Measurements from ENCODE around the gene DPP6.
"Not testable (repeated sequence)": the region's sequence is repeated elsewhere in the genome, so short reads cannot be mapped to it uniquely, and the experiment has no call there.

Gene DPP6

GRCh38 chr7:154148791-154149516 is 96.8 kb downstream of the DPP6 start:
- not testable (repeated sequence) for DNase-seq

- DNase-seq = not testable (repeated sequence)
Measured at GRCh38 chr7:154150656-154151055, 98.5 kb downstream of the DPP6 start.

DNA sequence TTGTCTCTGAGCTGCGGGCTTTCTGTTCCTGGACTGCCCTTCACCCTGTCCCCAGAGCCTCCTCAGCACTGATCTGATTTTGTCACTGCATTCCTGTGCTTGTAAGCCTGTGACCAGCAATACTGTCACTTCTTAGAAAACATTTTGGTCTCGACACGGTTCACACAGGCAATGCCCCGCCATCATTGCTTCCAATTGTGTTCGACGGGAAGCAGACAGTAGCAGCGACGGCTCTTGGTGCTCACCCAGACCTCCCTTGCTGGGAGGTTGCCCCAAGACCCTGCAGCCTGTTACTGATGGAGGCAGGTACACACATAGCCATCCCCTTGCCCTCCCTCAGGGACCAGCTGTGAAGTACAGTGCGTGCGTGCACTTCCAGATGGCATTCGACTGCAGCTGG is 99.1 kb downstream of the DPP6 start:
- DNase-seq = not testable (repeated sequence)

DNA sequence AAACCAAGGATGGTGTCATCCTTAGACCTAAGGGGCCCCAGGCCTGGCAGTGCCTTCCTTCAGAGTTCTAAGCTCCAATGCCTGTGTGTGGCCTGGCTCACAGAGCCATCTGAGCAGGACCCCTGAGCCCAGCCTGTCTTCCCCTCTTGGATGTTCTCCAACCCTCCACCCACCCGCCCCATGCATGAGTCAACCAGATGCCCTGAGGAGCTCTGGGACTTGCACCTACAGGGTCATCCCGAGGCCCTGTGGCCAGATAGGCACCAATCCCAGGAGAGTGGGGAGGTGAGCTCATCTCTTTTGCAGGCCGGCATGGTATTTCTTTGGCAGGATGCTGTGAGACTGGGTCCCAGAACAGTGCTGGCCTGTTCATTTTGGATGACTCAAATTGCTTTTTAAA is 103.7 kb downstream of the DPP6 start:
- not testable (repeated sequence) for DNase-seq

DNA sequence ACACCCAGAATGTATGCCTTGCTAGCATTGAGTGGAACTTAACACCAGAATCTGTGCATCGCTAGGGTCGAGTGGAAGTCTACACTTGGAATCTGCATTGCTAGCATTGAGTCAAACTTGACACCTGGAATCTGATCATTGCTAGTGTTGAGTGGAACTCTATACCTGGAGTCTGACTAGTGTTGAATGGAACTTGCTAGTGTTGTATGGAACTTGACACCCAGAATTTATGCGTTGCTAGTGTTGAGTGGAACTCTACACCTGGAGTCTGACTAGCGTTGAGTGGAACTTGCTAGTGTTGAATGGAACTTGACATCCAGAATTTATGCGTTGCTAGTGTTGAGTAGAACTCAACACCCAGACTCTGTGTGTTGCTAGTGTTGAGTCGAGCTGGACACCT is 110.7 kb downstream of the DPP6 start:
- not testable (repeated sequence) for DNase-seq

DNA sequence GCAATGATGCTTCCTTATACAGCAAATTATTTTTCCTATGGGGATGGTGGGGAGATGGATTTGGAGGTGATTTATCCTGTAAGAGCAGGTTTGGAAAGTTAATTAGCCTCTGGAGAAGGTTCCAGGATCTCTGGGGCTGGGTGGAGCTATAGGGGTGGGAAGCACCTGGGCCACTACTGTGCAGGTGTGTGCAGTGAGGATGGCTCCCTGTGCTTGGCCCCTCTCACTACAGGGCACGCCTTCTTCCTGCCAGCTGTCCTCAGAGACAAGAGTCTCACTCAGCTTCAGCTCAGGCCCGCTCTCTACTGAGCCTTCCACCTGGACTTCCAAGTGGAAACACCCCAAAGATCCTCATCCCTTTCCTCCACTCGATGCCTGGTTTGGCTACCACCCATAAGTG is 111.4 kb downstream of the DPP6 start:
- not testable (repeated sequence) for DNase-seq

- no peak for DNase-seq
Measured at GRCh38 chr7:154167051-154167450, 114.9 kb downstream of the DPP6 start.

GRCh38 chr7:154167807-154168206 is 115.6 kb downstream of the DPP6 start:
- no peak for DNase-seq

- no peak for DNase-seq
Measured at GRCh38 chr7:154171422-154171821, 119.2 kb downstream of the DPP6 start.

- no peak for DNase-seq
Measured at GRCh38 chr7:154172236-154172635, 120.0 kb downstream of the DPP6 start.

GRCh38 chr7:154177584-154177983 is 125.4 kb downstream of the DPP6 start:
- no peak for DNase-seq

- DNase-seq = no peak
Measured at GRCh38 chr7:154178895-154179294, 126.7 kb downstream of the DPP6 start.

GRCh38 chr7:154183482-154183881 is 131.3 kb downstream of the DPP6 start:
- DNase-seq = no peak

DNA sequence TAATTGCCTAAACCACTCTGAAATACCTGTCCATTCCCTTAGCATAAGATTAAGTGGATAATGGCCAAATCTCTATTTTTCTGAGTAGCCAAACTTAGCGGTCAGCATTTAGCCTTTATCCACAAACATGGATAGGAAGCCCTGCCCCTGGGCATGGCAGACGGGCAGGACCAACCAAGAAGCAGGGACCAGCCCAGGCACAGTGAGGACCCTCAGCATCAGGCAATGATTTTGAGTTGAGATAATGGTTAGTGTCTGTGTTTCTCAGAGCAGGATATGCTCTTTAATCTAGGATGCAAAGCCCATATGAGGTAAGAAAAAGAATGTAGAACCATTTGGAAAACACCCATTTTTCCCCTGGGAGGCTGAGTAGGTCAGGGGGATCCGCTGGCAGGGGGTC is 131.7 kb downstream of the DPP6 start:
- no peak for DNase-seq

GRCh38 chr7:154186811-154187210 is 134.6 kb downstream of the DPP6 start:
- DNase-seq = no peak

GRCh38 chr7:154188330-154188729 is 136.1 kb downstream of the DPP6 start:
- DNase-seq = no peak

DNA sequence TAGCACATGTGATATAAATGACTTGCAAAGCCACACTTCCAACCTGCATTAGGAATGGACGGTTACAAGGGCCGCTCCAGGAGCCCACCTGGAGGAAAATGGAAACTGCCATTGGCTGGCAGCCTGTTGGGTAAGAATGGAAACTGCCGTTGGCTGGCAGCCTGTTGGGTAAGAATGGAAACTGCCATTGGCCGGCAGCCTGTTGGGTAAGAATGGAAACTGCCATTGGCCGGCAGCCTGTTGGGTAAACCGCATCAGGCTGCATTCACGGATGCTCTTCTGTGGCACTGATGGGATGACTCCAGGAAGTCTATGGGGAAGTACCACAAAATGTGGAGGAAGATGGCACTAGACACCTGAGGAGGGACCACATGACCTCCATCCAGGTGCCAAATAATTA is 143.1 kb downstream of the DPP6 start:
- no peak for DNase-seq

GRCh38 chr7:154198481-154198880 is 146.3 kb downstream of the DPP6 start:
- no peak for DNase-seq

DNA sequence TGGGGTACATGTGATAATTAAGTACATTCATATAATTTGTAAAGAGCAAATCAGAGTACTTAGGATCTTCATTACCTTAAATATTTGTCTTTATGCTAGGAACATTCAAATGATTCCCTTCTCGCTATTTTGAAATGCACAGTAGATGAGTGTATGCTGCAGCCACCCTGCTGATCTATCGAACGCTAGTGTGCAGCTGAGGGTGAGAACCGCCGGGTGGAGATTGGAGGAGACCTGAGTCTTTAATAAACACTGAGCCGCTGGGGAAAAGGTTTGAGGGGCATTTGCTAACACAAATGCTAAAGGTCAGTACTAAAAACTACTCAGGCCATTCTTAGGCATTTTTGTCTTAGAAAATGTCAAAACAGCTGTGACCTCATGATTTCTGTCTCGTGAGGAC is 148.0 kb downstream of the DPP6 start:
- DNase-seq = no peak

DNA sequence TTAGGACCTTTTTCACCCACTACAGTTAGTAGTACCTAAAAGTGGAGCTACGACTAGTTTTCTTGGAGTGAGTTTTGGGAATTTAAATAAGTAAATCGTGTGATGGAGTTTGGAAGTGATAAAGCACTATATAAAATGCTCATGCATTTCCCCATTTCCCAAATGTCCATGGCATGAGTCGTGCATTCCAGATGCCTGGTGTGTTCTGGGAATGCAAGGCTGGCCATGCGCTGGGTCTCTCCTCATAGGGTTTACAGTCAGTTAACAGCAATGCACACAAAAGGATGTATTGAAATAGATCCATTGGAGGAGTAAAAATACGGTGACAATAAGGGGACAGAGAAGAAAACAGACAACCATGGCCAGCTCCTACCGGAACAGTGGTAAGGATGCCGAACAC is 149.8 kb downstream of the DPP6 start:
- DNase-seq = no peak

- DNase-seq = no peak
Measured at GRCh38 chr7:154204046-154204445, 151.8 kb downstream of the DPP6 start.

GRCh38 chr7:154212861-154213260 is 160.7 kb downstream of the DPP6 start:
- no peak for DNase-seq

- DNase-seq = no peak
Measured at GRCh38 chr7:154217688-154218340, 165.6 kb downstream of the DPP6 start.

DNA sequence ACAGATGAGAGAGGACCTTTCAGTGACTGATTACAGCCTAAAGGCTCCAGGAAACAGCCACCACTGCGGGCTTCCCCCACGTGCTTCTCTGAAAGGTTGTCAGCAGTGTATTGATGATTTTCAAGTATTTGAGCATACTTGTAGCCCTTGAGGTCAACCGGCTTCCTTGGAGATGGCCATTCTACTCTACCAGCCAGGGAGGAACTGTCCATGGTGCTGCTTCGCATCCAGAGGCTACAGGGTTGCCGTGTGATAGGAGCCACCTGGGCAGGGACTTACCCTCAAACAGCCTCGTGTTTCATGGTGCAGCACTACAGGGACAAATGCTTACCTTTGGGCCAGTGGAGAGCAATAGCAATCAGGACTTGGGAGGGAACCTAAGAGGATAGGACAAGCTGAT is 179.5 kb downstream of the DPP6 start:
- peak in 1 of 4 experiments; percentile 1 for DNase-seq

DNA sequence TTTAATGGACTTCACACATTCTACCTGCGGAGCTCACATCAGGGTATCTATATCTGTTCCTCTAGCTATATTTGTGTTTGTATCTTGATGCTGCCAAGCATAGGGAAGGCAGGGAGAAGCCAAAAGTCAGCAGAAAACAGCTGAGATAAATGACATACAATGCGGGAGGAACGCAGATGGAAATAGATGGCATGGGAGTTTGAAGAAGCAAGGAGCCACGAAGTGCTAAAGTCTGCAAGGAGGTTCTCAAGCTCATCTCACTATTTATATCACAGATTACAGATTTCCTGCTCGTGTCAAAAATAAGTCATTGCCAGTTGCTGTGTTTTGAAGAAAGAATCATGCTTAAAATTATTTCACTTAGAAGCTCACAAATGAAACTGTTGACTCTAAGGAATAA is 180.5 kb downstream of the DPP6 start:
- no peak for DNase-seq

All from suppressor macrophage (primary cell).